Smooth muscle cell (in vitro differentiated cells): ENCODE measurements around the gene NMNAT3. TPM values are rescaled to one million over a fixed set of nuclear protein-coding genes. Genes with fewer than 3 reads are reported as not detected.

ENCODE experiments used
- DNase-seq: peaks from one replicate; lab custom pipeline; 2025; ENCODE audit not compliant: unreplicated experiment; lab: John Stamatoyannopoulos, UW
- H2AFZ ChIP-seq: fragments of 200-600 bp; sonication (generic); 2 replicates; pipeline ENCODE4 v1.6.0; 2016; ENCODE audit warnings: antibody characterized with exemption, low read depth, mild to moderate bottlenecking
- H3F3A ChIP-seq: fragments of 200-600 bp; sonication (generic); 2 replicates; pipeline ENCODE4 v1.6.0; 2017; ENCODE audit warnings: antibody characterized with exemption, low read depth
- H3K27ac ChIP-seq: fragments of 200-600 bp; sonication (generic); 2 replicates; pipeline ENCODE4 v1.5.1; 2016; ENCODE audit warnings: low read depth, mild to moderate bottlenecking
- H3K27me3 ChIP-seq: fragments of 200-600 bp; sonication (generic); 2 replicates; pipeline ENCODE4 v1.6.1; 2016; ENCODE audit warnings: low read depth, mild to moderate bottlenecking
- H3K36me3 ChIP-seq: fragments of 200-600 bp; sonication (generic); 2 replicates; pipeline ENCODE4 v1.5.1; 2016; ENCODE audit warnings: low read depth
- H3K4me1 ChIP-seq: fragments of 200-600 bp; sonication (generic); 2 replicates; pipeline ENCODE4 v1.5.1; 2016; ENCODE audit warnings: low read depth
- H3K4me2 ChIP-seq: fragments of 200-600 bp; sonication (generic); 2 replicates; pipeline ENCODE4 v1.6.0; 2016; ENCODE audit warnings: mild to moderate bottlenecking
- H3K4me3 ChIP-seq: fragments of 200-600 bp; sonication (generic); 2 replicates; pipeline ENCODE4 v1.5.1; 2016; ENCODE audit warnings: mild to moderate bottlenecking
- H3K79me2 ChIP-seq: fragments of 200-600 bp; sonication (generic); 2 replicates; pipeline ENCODE4 v1.6.0; 2016; ENCODE audit warnings: low read depth, mild to moderate bottlenecking
- H3K9ac ChIP-seq: fragments of 200-600 bp; sonication (generic); 2 replicates; pipeline ENCODE4 v1.6.0; 2016; ENCODE audit warnings: low read depth
- H3K9me3 ChIP-seq: fragments of 200-600 bp; sonication (generic); replicated peaks from 2 replicates; pipeline ENCODE4 v1.5.1; 2016; ENCODE audit warnings: low read depth
- H4K20me1 ChIP-seq: fragments of 200-600 bp; sonication (generic); 2 replicates; pipeline ENCODE4 v1.6.0; 2016; ENCODE audit warnings: low read depth
- CTCF ChIP-seq: fragments of 200-600 bp; sonication (generic); IDR thresholded peaks from 2 replicates; pipeline ENCODE4 v1.5.1; 2017; ENCODE audit warnings: borderline replicate concordance, mild to moderate bottlenecking, antibody characterized with exemption; ENCODE audit not compliant: insufficient read depth, poor library complexity, severe bottlenecking
- WGBS: methylation state at CpG from one replicate; pipeline ENCODE4 v1.1.7; 2016; ENCODE audit warnings: low lambda C conversion rate; 5-methylcytosine and 5-hydroxymethylcytosine counted together
- polyA plus RNA-seq: library from polyadenylated mRNA; unstranded; fragments of >200 nt; fragmentation: Nextera tagmentation; extraction: Ambion mirVana; gene quantifications from 2 replicates; pipeline ENCODE4 v1.2.1, GENCODE V29; 2016
- total RNA-seq: library from RNA; depleted of rRNA; stranded (reverse); fragments of >200 nt; gene quantifications from 2 replicates; pipeline ENCODE4 v1.2.3, GENCODE V29; 2014

The NMNAT3 gene
- total and polyA plus RNA-seq, 2 experiments from 2014 or later: 0.18 to 0.65 TPM

- Histone ChIP-seq H3K27ac (no peak overlapping the region), H4K20me1 (no peaks in the 10 kb centered on the region), H3K79me2 (no peaks in the 10 kb centered on the region), H3K4me2 (no peak overlapping the region), H3K9me3 (no peaks in the 10 kb centered on the region), H3K9ac (no peak overlapping the region), H3F3A (peaks cover 14% of the 10 kb centered on the region), H3K4me3 (no peak overlapping the region), H2AFZ (no peak overlapping the region), H3K36me3 (no peaks in the 10 kb centered on the region), H3K4me1 (peaks cover 37% of the 10 kb centered on the region), H3K27me3 (no peaks in the 10 kb centered on the region)
- no peak for TF ChIP-seq CTCF
- no peak for DNase-seq
Measured at GRCh38 chr3:139537361-139537760, 140.4 kb downstream of the NMNAT3 start.

DNA sequence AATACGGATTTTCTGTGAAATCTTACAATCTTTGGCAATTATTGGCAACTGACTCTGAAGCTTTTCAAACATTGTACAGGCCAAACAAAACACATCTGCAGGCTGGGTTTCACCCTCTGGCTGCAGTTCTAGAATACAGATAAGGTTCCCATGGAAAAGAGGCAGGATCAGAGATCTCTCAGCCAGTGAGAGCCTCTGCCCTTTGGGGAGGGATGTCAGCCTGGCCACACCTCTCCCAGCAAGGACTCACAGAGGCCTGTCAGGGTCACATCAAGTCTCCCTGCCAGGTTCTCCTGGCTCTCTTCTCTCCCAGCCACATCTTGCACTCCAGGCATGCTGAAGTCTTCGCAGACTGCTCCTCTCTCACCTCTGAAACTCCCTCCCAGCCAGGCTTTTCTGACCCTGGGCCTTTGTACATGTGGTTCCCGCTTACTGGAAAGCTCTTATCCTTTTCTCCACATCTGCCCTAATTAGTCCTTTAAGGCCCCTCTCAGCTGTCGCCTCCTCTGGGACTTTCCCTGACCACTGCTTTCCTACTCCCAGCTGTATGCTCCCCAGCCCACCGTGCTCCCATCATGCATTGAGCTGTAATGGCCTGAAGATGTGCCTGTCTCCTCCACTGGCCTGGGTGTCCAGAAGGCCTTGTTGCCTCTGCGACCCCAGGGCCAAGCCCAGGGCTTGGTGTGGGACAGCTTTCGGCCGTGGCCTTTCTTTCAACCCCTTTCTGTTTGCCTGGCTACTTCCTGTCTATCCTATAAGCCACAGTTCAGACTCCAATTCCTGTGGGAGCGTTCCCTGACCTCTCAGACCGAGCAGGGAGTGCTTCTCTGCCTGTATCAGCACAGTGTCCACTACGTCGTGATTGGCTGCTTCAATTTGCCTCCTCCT is 142.5 kb downstream of the NMNAT3 start:
- Histone ChIP-seq H3F3A (peaks cover 14% of the 10 kb centered on the region), H3K4me2 (no peak overlapping the region), H2AFZ (no peak overlapping the region), H3K36me3 (no peaks in the 10 kb centered on the region), H3K4me1 (peaks cover 27% of the 10 kb centered on the region), H3K4me3 (no peak overlapping the region), H3K79me2 (no peaks in the 10 kb centered on the region), H3K9me3 (no peaks in the 10 kb centered on the region), H3K27ac (no peak overlapping the region), H3K9ac (no peak overlapping the region), H4K20me1 (no peaks in the 10 kb centered on the region), H3K27me3 (no peaks in the 10 kb centered on the region)
- DNase-seq: no peak
- no peak for TF ChIP-seq CTCF
- 67% methylated on average over 12 of the region's 12 CpGs for WGBS

DNA sequence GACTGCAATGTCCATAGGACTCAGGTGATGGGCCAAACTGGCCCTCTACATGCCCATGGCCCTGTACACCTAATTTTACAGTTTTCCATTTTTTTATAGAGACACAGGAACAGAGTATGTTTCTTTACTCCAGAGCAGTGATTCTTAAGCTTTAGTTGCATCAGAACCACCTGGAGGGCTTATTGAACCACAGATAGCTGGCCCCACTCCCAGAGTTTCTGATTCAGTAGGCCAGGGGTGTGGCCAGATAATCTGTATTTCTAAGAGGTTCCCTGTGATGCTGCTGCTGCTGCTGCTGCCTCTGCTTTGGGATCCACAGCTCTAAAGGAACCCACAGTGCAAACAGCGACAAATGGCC is 143.3 kb downstream of the NMNAT3 start:
- Histone ChIP-seq H3F3A (peaks cover 14% of the 10 kb centered on the region), H3K36me3 (no peaks in the 10 kb centered on the region), H3K27ac (no peak overlapping the region), H3K4me2 (no peak overlapping the region), H3K9ac (no peak overlapping the region), H3K4me3 (no peak overlapping the region), H3K9me3 (no peaks in the 10 kb centered on the region), H4K20me1 (no peaks in the 10 kb centered on the region), H3K79me2 (no peaks in the 10 kb centered on the region), H3K27me3 (no peaks in the 10 kb centered on the region), H3K4me1 (peaks cover 26% of the 10 kb centered on the region), H2AFZ (no peak overlapping the region)
- TF ChIP-seq CTCF: no peak
- DNase-seq: no peak
- WGBS: 91% methylated on average over 1 of the region's 1 CpG
